IMR-90 (cell line): ENCODE data around the gene TNFRSF11A. TPM values are rescaled to one million over a fixed set of nuclear protein-coding genes. Genes with fewer than 3 reads are reported as not detected.

Experiments used
- ATAC-seq: fragments of 200-7000 bp; cut with Tn5 transposase; 2 replicates; pipeline ENCODE4 v1.9.1; 2020; ENCODE audit warnings: low read depth, mild to moderate bottlenecking, moderate library complexity
- BruUV-seq: library from RNA; stranded (reverse); fragments of 400-500 nt; replicated peaks from 2 replicates; lab custom pipeline; 2021; lab: Mats Ljungman, UMichigan
- CTCF ChIA-PET: fragments of 300-600 bp; formaldehyde crosslinking; extraction: SDS; loops from one replicate; lab custom pipeline; 2021; ENCODE audit warnings: antibody characterized with exemption; lab: Yijun Ruan, JAX
- POLR2A ChIA-PET: fragments of 300-600 bp; sonication (Branson Sonifier 250); formaldehyde crosslinking; loops from one replicate; lab custom pipeline; 2022; ENCODE audit warnings: antibody characterized with exemption; ENCODE audit not compliant: unreplicated experiment; lab: Charles Lee
- DNase-seq: peaks from one replicate; pipeline ENCODE4 v3.0.0; 2013
- H2AFZ ChIP-seq: replicated peaks from 2 replicates; pipeline ENCODE3; 2013; ENCODE audit warnings: low read length, mild to moderate bottlenecking; ENCODE audit not compliant: poor library complexity
- H2AK5ac ChIP-seq: 2 replicates; pipeline ENCODE4 v1.6.1; 2013; ENCODE audit warnings: low read depth, low read length, inconsistent platforms
- H2AK9ac ChIP-seq: replicated peaks from 2 replicates; pipeline ENCODE3; 2013; ENCODE audit warnings: mild to moderate bottlenecking, low read depth, low read length, moderate library complexity; ENCODE audit not compliant: poor library complexity
- H2BK120ac ChIP-seq: 2 replicates; pipeline ENCODE4 v1.6.1; 2013; ENCODE audit warnings: low read depth, low read length, inconsistent platforms
- H2BK15ac ChIP-seq: 3 replicates; pipeline ENCODE4 v1.6.1; 2013; ENCODE audit warnings: low read depth, low read length, inconsistent platforms
- H2BK20ac ChIP-seq: 2 replicates; pipeline ENCODE4 v1.6.1; 2013; ENCODE audit warnings: low read depth, mild to moderate bottlenecking, inconsistent platforms, low read length, moderate library complexity
- H2BK5ac ChIP-seq: 2 replicates; pipeline ENCODE4 v1.6.1; 2013; ENCODE audit warnings: mild to moderate bottlenecking, low read depth, low read length, inconsistent platforms; ENCODE audit not compliant: poor library complexity, severe bottlenecking
- H3K14ac ChIP-seq: replicated peaks from 2 replicates; pipeline ENCODE4 v1.6.1; 2013; ENCODE audit warnings: low read depth, low read length, inconsistent platforms
- H3K18ac ChIP-seq: 2 replicates; pipeline ENCODE4 v1.6.1; 2013; ENCODE audit warnings: low read depth, low read length, control low read depth
- H3K23ac ChIP-seq: 2 replicates; pipeline ENCODE4 v1.6.1; 2013; ENCODE audit warnings: low read depth, low read length, inconsistent platforms
- H3K27ac ChIP-seq: 2 replicates; pipeline ENCODE4 v1.5.1; 2013; ENCODE audit warnings: mild to moderate bottlenecking, control low read depth, low read length; ENCODE audit not compliant: insufficient read depth
- H3K27me3 ChIP-seq: 2 replicates; pipeline ENCODE4 v1.6.1; 2013; ENCODE audit warnings: low read length; ENCODE audit not compliant: control insufficient read depth, insufficient read depth
- H3K36me3 ChIP-seq: 2 replicates; pipeline ENCODE4 v1.6.1; 2013; ENCODE audit warnings: low read length, mixed read lengths; ENCODE audit not compliant: control insufficient read depth, insufficient read depth
- H3K4ac ChIP-seq: 2 replicates; pipeline ENCODE4 v1.6.1; 2013; ENCODE audit warnings: low read depth, low read length, inconsistent platforms
- H3K4me1 ChIP-seq: 2 replicates; pipeline ENCODE4 v1.6.1; 2013; ENCODE audit warnings: low read length, mixed read lengths; ENCODE audit not compliant: control insufficient read depth, insufficient read depth
- H3K4me2 ChIP-seq: 2 replicates; pipeline ENCODE4 v1.6.1; 2013; ENCODE audit warnings: low read depth, mild to moderate bottlenecking, control low read depth, low read length, moderate library complexity
- H3K4me3 ChIP-seq: 2 replicates; pipeline ENCODE4 v1.5.1; 2013; ENCODE audit warnings: low read depth, mild to moderate bottlenecking, control low read depth, low read length, moderate library complexity; ENCODE audit not compliant: insufficient read depth
- H3K56ac ChIP-seq: 2 replicates; pipeline ENCODE4 v1.6.1; 2013; ENCODE audit warnings: low read length, inconsistent platforms; ENCODE audit not compliant: insufficient read depth; ENCODE audit errors: extremely low read depth
- H3K79me1 ChIP-seq, 2 experiments: 2 replicates each; pipeline ENCODE4 v1.6.1; 2013; ENCODE audit warnings: low read length in 2 of 2, inconsistent platforms in 1 of 2, low read depth in 1 of 2
- H3K9ac ChIP-seq: 2 replicates; pipeline ENCODE4 v1.6.1; 2013; ENCODE audit warnings: low read depth, low read length, control low read depth
- H3K9me1 ChIP-seq: 2 replicates; pipeline ENCODE4 v1.6.1; 2013; ENCODE audit warnings: low read length, inconsistent platforms; ENCODE audit not compliant: insufficient read depth
- H3K9me3 ChIP-seq: 2 replicates; pipeline ENCODE4 v1.6.1; 2013; ENCODE audit warnings: low read length; ENCODE audit not compliant: control insufficient read depth, insufficient read depth
- H4K20me1 ChIP-seq: 2 replicates; pipeline ENCODE4 v1.6.1; 2013; ENCODE audit warnings: low read length, inconsistent platforms; ENCODE audit not compliant: insufficient read depth
- H4K5ac ChIP-seq: 2 replicates; pipeline ENCODE4 v1.6.1; 2013; ENCODE audit warnings: mild to moderate bottlenecking, low read depth, low read length, control low read depth
- H4K8ac ChIP-seq, 2 experiments: 2 replicates each; pipeline ENCODE4 v1.6.1; 2013; ENCODE audit warnings: low read depth in 2 of 2, low read length in 2 of 2, control low read depth in 1 of 2, inconsistent platforms in 1 of 2
- H4K91ac ChIP-seq: 2 replicates; pipeline ENCODE4 v1.6.1; 2013; ENCODE audit warnings: low read depth, low read length, inconsistent platforms; ENCODE audit not compliant: insufficient read depth
- BHLHE40 ChIP-seq: fragments of 150-350 bp; IDR thresholded peaks from 2 replicates; pipeline ENCODE4 v1.6.1; 2016; ENCODE audit warnings: mild to moderate bottlenecking, low read depth, low read length
- CEBPB ChIP-seq: IDR thresholded peaks from 2 replicates; pipeline ENCODE4 v1.6.1; 2012; ENCODE audit warnings: low read depth, low read length, improper control_type of control experiment
- CHD1 ChIP-seq: IDR thresholded peaks from 2 replicates; pipeline ENCODE4 v1.6.1; 2012; ENCODE audit warnings: low read depth, low read length, improper control_type of control experiment
- CTCF ChIP-seq: conservative IDR thresholded peaks from 2 replicates; pipeline ENCODE4 v1.5.1; 2012; ENCODE audit warnings: mild to moderate bottlenecking, low read depth, low read length, improper control_type of control experiment
- ELK1 ChIP-seq: fragments of 150-350 bp; IDR thresholded peaks from 2 replicates; pipeline ENCODE4 v1.6.1; 2016; ENCODE audit warnings: low read depth, mild to moderate bottlenecking, low read length, moderate library complexity, borderline replicate concordance
- FOS ChIP-seq: fragments of 150-350 bp; IDR thresholded peaks from 2 replicates; pipeline ENCODE4 v1.6.1; 2016; ENCODE audit warnings: low read depth, low read length
- MAFK ChIP-seq: IDR thresholded peaks from 2 replicates; pipeline ENCODE4 v1.6.1; 2012; ENCODE audit warnings: low read depth, low read length, improper control_type of control experiment
- MAZ ChIP-seq: IDR thresholded peaks from 2 replicates; pipeline ENCODE4 v1.6.1; 2012; ENCODE audit warnings: low read depth, mild to moderate bottlenecking, low read length, improper control_type of control experiment, moderate library complexity, borderline replicate concordance
- MXI1 ChIP-seq: IDR thresholded peaks from 2 replicates; pipeline ENCODE4 v1.6.1; 2012; ENCODE audit warnings: low read depth, mild to moderate bottlenecking, low read length, moderate library complexity, borderline replicate concordance
- NFE2L2 ChIP-seq: fragments of 150-350 bp; IDR thresholded peaks from 2 replicates; pipeline ENCODE4 v1.6.1; 2016; ENCODE audit warnings: low read depth, mild to moderate bottlenecking, low read length
- POLR2A ChIP-seq: IDR thresholded peaks from 2 replicates; pipeline ENCODE4 v1.6.1; 2012; ENCODE audit warnings: mild to moderate bottlenecking, low read depth, low read length
- RAD21 ChIP-seq: IDR thresholded peaks from 2 replicates; pipeline ENCODE4 v1.6.1; 2012; ENCODE audit warnings: low read length, improper control_type of control experiment
- RCOR1 ChIP-seq: IDR thresholded peaks from 2 replicates; pipeline ENCODE4 v1.6.1; 2012; ENCODE audit warnings: mild to moderate bottlenecking, low read length, improper control_type of control experiment; ENCODE audit not compliant: insufficient replicate concordance
- RFX5 ChIP-seq: IDR thresholded peaks from 2 replicates; pipeline ENCODE4 v1.8.0; 2012; ENCODE audit warnings: low read depth, mild to moderate bottlenecking, low read length, moderate library complexity
- SMC3 ChIP-seq: fragments of 150-350 bp; IDR thresholded peaks from 2 replicates; pipeline ENCODE4 v1.6.1; 2016; ENCODE audit warnings: low read depth, mild to moderate bottlenecking, antibody characterized with exemption, low read length, moderate library complexity
- USF2 ChIP-seq: fragments of 150-350 bp; IDR thresholded peaks from 2 replicates; pipeline ENCODE4 v1.6.1; 2017; ENCODE audit warnings: mild to moderate bottlenecking, antibody characterized with exemption, low read length, low read depth
- WGBS, 2 experiments: methylation state at CpG; one replicate each; pipeline versions ENCODE4 v1.1.5 to v1.1.7; 2013; ENCODE audit warnings: missing lambda C conversion rate in 2 of 2; ENCODE audit not compliant: insufficient read length in 1 of 2; ENCODE audit errors: extremely low coverage in 2 of 2; 5-methylcytosine and 5-hydroxymethylcytosine counted together
- dilution Hi-C: fragments of 300-500 bp; cut with HindIII; formaldehyde crosslinking; loops from one replicate; pipeline ENCODE4 v1.14.3; 2018; ENCODE audit warnings: low sequenced_read_pairs; ENCODE audit not compliant: unreplicated experiment
- in situ Hi-C: fragments of 300-500 bp; cut with MboI; formaldehyde crosslinking; loops from 3 replicates; pipeline ENCODE4 v1.14.3; 2019; ENCODE audit warnings: low sequenced_read_pairs, inconsistent platforms, mixed read lengths
- intact Hi-C: fragments of 100-400 bp; cut with micrococcal nuclease; formaldehyde crosslinking; loops from 2 replicates; pipeline ENCODE4 v1.10.0; 2022
- polyA plus RNA-seq, 3 experiments: library from polyadenylated mRNA; depleted of rRNA; stranded (reverse); fragments of >200 nt; gene quantifications; 2 replicates each; pipeline ENCODE4 v1.2.3, GENCODE V29; 2012; ENCODE audit warnings: low replicate concordance in 1 of 3
- total RNA-seq: library from RNA; depleted of rRNA; stranded (reverse); fragments of >200 nt; gene quantifications from 2 replicates; pipeline ENCODE4 v1.2.3, GENCODE V29; 2012

TNFRSF11A gene
- total and polyA plus RNA-seq, 2 of the 4 experiments (the other 2 are of a cell fraction): under 0.01 TPM; not detected in 1

- no peak overlapping the region for H4K91ac ChIP-seq
- H2AFZ ChIP-seq: no peak overlapping the region
- TF ChIP-seq RAD21 (no peak), MAZ (no peak), BHLHE40 (no peak), SMC3 (no peak), NFE2L2 (no peak), FOS (no peak), CHD1 (no peak), CEBPB (no peak), ELK1 (no peak), RCOR1 (no peak), MXI1 (no peak), RFX5 (no peak), USF2 (no peak), POLR2A (no peak), CTCF (no peak), MAFK (no peak)
- DNase-seq: no peak
- H3K18ac ChIP-seq: no peak overlapping the region
- no peak overlapping the region for H3K56ac ChIP-seq
- no peaks in the 10 kb centered on the region for H4K20me1 ChIP-seq
- H3K9me1 ChIP-seq: peaks cover 3% of the 10 kb centered on the region; the same call in 1 of the 2 replicates
- H4K8ac ChIP-seq: no peak overlapping the region
- H2BK15ac ChIP-seq: no peak overlapping the region
- no peak overlapping the region for H3K4me3 ChIP-seq
- no peak overlapping the region for H2AK9ac ChIP-seq
- no peak overlapping the region for H3K4ac ChIP-seq
- dilution Hi-C loops: no loop called here
- no peak overlapping the region for H4K5ac ChIP-seq
- H3K79me1 ChIP-seq: no peaks in the 10 kb centered on the region
- no peak for ATAC-seq
- H3K9ac ChIP-seq: no peak overlapping the region
- no TSS peak for BruUV-seq
- no peak overlapping the region for H3K23ac ChIP-seq
- no peak overlapping the region for H3K14ac ChIP-seq
- H2BK120ac ChIP-seq: no peak overlapping the region
- no peaks in the 10 kb centered on the region for H3K9me3 ChIP-seq
- H2BK5ac ChIP-seq: no peak overlapping the region
- intact Hi-C loops: no loop called here
- no peak overlapping the region for H3K4me2 ChIP-seq
- H3K27ac ChIP-seq: no peak overlapping the region
- CTCF ChIA-PET: interaction anchor here (0.8 kb wide), 1 partner anchor 10 kb away, joined by 3 read pairs; no protein-coding TSS in a partner anchor
- H3K27me3 ChIP-seq: peaks cover 38% of the 10 kb centered on the region
- H3K4me1 ChIP-seq: peaks cover 4% of the 10 kb centered on the region
- in situ Hi-C loops: no loop called here
- no peak overlapping the region for H2BK20ac ChIP-seq
- no peak overlapping the region for H2AK5ac ChIP-seq
- no CpG with 5 or more reads among the region's 3 CpGs for WGBS, 2 experiments
- POLR2A ChIA-PET: no interaction called here
- H3K36me3 ChIP-seq: no peaks in the 10 kb centered on the region
Observed at GRCh38 chr18:62341473-62341872, 16.4 kb downstream of the TNFRSF11A start.
